Activated CD4-positive, alpha-beta T cell treated with anti-CD3 and anti-CD28 coated beads, Interleukin-2, amount 10 ng/mL, durations not matched to agents 24 days and 14 days (primary cell): Measurements from ENCODE around the gene AK5. TPM values are rescaled to one million over a fixed set of nuclear protein-coding genes. Genes with fewer than 3 reads are reported as not detected.
"Not testable (repeated sequence)": the region's sequence is repeated elsewhere in the genome, so short reads cannot be mapped to it uniquely, and the experiment has no call there.

ENCODE experiments used
- DNase-seq: peaks from one replicate; pipeline ENCODE4 v3.0.0; 2022
- H3K27ac Mint-ChIP-seq: one replicate; pipeline ENCODE4 v1.8.0; 2022; ENCODE audit warnings: mild to moderate bottlenecking, mixed read lengths
- H3K27me3 Mint-ChIP-seq: one replicate; pipeline ENCODE4 v1.8.0; 2022; ENCODE audit warnings: mixed read lengths
- H3K36me3 Mint-ChIP-seq: one replicate; pipeline ENCODE4 v1.8.0; 2022; ENCODE audit warnings: low read depth, mild to moderate bottlenecking, mixed read lengths
- H3K4me1 Mint-ChIP-seq: one replicate; pipeline ENCODE4 v1.8.0; 2021; ENCODE audit warnings: mixed read lengths
- H3K4me3 Mint-ChIP-seq: one replicate; pipeline ENCODE4 v1.8.0; 2022; ENCODE audit warnings: mild to moderate bottlenecking, moderate library complexity, mixed read lengths
- H3K9me3 Mint-ChIP-seq: one replicate; pipeline ENCODE4 v1.8.0; 2021; ENCODE audit warnings: mixed read lengths
- intact Hi-C: fragments of 100-400 bp; cut with micrococcal nuclease; formaldehyde crosslinking; loops from one replicate; pipeline ENCODE4 v1.15.1; 2023
- total RNA-seq: library from RNA; stranded (reverse); gene quantifications from 2 replicates; pipeline ENCODE4 v1.2.3, GENCODE V29; 2022

Gene AK5
- total RNA-seq, 1 donor from 2014 or later: 0.05 TPM

GRCh38 chr1:77310924-77311323, 29.1 kb downstream of the AK5 start:
- no peaks in the 10 kb centered on the region for H3K27me3 Mint-ChIP-seq
- H3K36me3 Mint-ChIP-seq: no peaks in the 10 kb centered on the region
- H3K27ac Mint-ChIP-seq: no peak overlapping the region
- no peak for DNase-seq
- no peak overlapping the region for H3K4me3 Mint-ChIP-seq
- intact Hi-C loops: no loop called here
- peaks cover 7% of the 10 kb centered on the region for H3K4me1 Mint-ChIP-seq
- H3K9me3 Mint-ChIP-seq: no peaks in the 10 kb centered on the region

GRCh38 chr1:77312364-77312763, 30.5 kb downstream of the AK5 start:
- H3K36me3 Mint-ChIP-seq, H3K4me3 Mint-ChIP-seq, H3K4me1 Mint-ChIP-seq, intact Hi-C loops, H3K27me3 Mint-ChIP-seq, H3K27ac Mint-ChIP-seq, H3K9me3 Mint-ChIP-seq: not testable (repeated sequence)
- peak; percentile 37 for DNase-seq

GRCh38 chr1:77313491-77313890, 31.7 kb downstream of the AK5 start:
- peak; percentile 66 for DNase-seq
- Mint-ChIP-seq H3K27ac (no peak overlapping the region), H3K36me3 (no peaks in the 10 kb centered on the region), H3K9me3 (no peaks in the 10 kb centered on the region), H3K4me3 (no peak overlapping the region), H3K4me1 (peaks cover 7% of the 10 kb centered on the region), H3K27me3 (no peaks in the 10 kb centered on the region)
- intact Hi-C loops: no loop called here

- intact Hi-C loops: no loop called here
- no peak overlapping the region for H3K27ac Mint-ChIP-seq
- no peaks in the 10 kb centered on the region for H3K27me3 Mint-ChIP-seq
- H3K4me3 Mint-ChIP-seq: no peak overlapping the region
- no peak for DNase-seq
- H3K36me3 Mint-ChIP-seq: no peaks in the 10 kb centered on the region
- H3K9me3 Mint-ChIP-seq: no peaks in the 10 kb centered on the region
- H3K4me1 Mint-ChIP-seq: peaks cover 2% of the 10 kb centered on the region
Observed at GRCh38 chr1:77316006-77316405, 34.2 kb downstream of the AK5 start.

- Mint-ChIP-seq H3K4me3 (no peak overlapping the region), H3K27ac (no peak overlapping the region), H3K27me3 (no peaks in the 10 kb centered on the region), H3K36me3 (no peaks in the 10 kb centered on the region), H3K9me3 (no peaks in the 10 kb centered on the region), H3K4me1 (peaks cover 2% of the 10 kb centered on the region)
- intact Hi-C loops: no loop called here
- DNase-seq: no peak
Observed at GRCh38 chr1:77316966-77317365, 35.1 kb downstream of the AK5 start.

GRCh38 chr1:77319036-77319705, 37.4 kb downstream of the AK5 start:
- H3K27me3 Mint-ChIP-seq: no peaks in the 10 kb centered on the region
- H3K4me3 Mint-ChIP-seq: no peak overlapping the region
- no peak for DNase-seq
- H3K36me3 Mint-ChIP-seq: no peaks in the 10 kb centered on the region
- H3K27ac Mint-ChIP-seq: no peak overlapping the region
- intact Hi-C loops: no loop called here
- no peaks in the 10 kb centered on the region for H3K4me1 Mint-ChIP-seq
- H3K9me3 Mint-ChIP-seq: no peaks in the 10 kb centered on the region

GRCh38 chr1:77322061-77322900, 40.5 kb downstream of the AK5 start:
- no peaks in the 10 kb centered on the region for H3K36me3 Mint-ChIP-seq
- intact Hi-C loops: no loop called here
- no peaks in the 10 kb centered on the region for H3K27me3 Mint-ChIP-seq
- DNase-seq: no peak
- H3K4me1 Mint-ChIP-seq: no peaks in the 10 kb centered on the region
- H3K27ac Mint-ChIP-seq: no peak overlapping the region
- no peaks in the 10 kb centered on the region for H3K9me3 Mint-ChIP-seq
- no peak overlapping the region for H3K4me3 Mint-ChIP-seq

- no peak for DNase-seq
- Mint-ChIP-seq H3K9me3 (peaks cover 5% of the 10 kb centered on the region), H3K4me3 (no peak overlapping the region), H3K27ac (no peak overlapping the region), H3K27me3 (no peaks in the 10 kb centered on the region), H3K36me3 (no peaks in the 10 kb centered on the region), H3K4me1 (no peaks in the 10 kb centered on the region)
- intact Hi-C loops: no loop called here
Observed at GRCh38 chr1:77333501-77333900, 51.7 kb downstream of the AK5 start.

GRCh38 chr1:77336729-77337128, 54.9 kb downstream of the AK5 start:
- intact Hi-C loops: no loop called here
- Mint-ChIP-seq H3K9me3 (peaks cover 5% of the 10 kb centered on the region), H3K36me3 (no peaks in the 10 kb centered on the region), H3K4me1 (no peaks in the 10 kb centered on the region), H3K27me3 (no peaks in the 10 kb centered on the region), H3K4me3 (no peak overlapping the region), H3K27ac (no peak overlapping the region)
- no peak for DNase-seq

GRCh38 chr1:77339326-77339725, 57.5 kb downstream of the AK5 start:
- Mint-ChIP-seq H3K27me3 (no peaks in the 10 kb centered on the region), H3K9me3 (peaks cover 3% of the 10 kb centered on the region), H3K4me3 (no peak overlapping the region), H3K4me1 (no peaks in the 10 kb centered on the region), H3K36me3 (no peaks in the 10 kb centered on the region), H3K27ac (no peak overlapping the region)
- intact Hi-C loops: no loop called here
- no peak for DNase-seq

GRCh38 chr1:77341195-77341594, 59.4 kb downstream of the AK5 start:
- DNase-seq: no peak
- Mint-ChIP-seq H3K9me3 (no peaks in the 10 kb centered on the region), H3K4me3 (no peak overlapping the region), H3K27me3 (no peaks in the 10 kb centered on the region), H3K36me3 (no peaks in the 10 kb centered on the region), H3K4me1 (no peaks in the 10 kb centered on the region), H3K27ac (no peak overlapping the region)
- intact Hi-C loops: no loop called here

GRCh38 chr1:77342745-77343144, 60.9 kb downstream of the AK5 start:
- Mint-ChIP-seq H3K36me3 (no peaks in the 10 kb centered on the region), H3K4me3 (no peak overlapping the region), H3K27me3 (no peaks in the 10 kb centered on the region), H3K4me1 (peaks cover 4% of the 10 kb centered on the region), H3K9me3 (no peaks in the 10 kb centered on the region), H3K27ac (no peak overlapping the region)
- intact Hi-C loops: no loop called here
- no peak for DNase-seq

- no peaks in the 10 kb centered on the region for H3K27me3 Mint-ChIP-seq
- no peaks in the 10 kb centered on the region for H3K9me3 Mint-ChIP-seq
- intact Hi-C loops: no loop called here
- DNase-seq: no peak
- H3K4me3 Mint-ChIP-seq: no peak overlapping the region
- no peaks in the 10 kb centered on the region for H3K36me3 Mint-ChIP-seq
- peaks cover 8% of the 10 kb centered on the region for H3K4me1 Mint-ChIP-seq
- H3K27ac Mint-ChIP-seq: peak overlapping the region; percentile 2
Observed at GRCh38 chr1:77347646-77348045, 65.8 kb downstream of the AK5 start.

- peaks cover 8% of the 10 kb centered on the region for H3K4me1 Mint-ChIP-seq
- H3K4me3 Mint-ChIP-seq: no peak overlapping the region
- H3K27me3 Mint-ChIP-seq: no peaks in the 10 kb centered on the region
- no peak for DNase-seq
- H3K36me3 Mint-ChIP-seq: no peaks in the 10 kb centered on the region
- H3K27ac Mint-ChIP-seq: no peak overlapping the region
- no peaks in the 10 kb centered on the region for H3K9me3 Mint-ChIP-seq
- intact Hi-C loops: no loop called here
Observed at GRCh38 chr1:77348549-77348948, 66.7 kb downstream of the AK5 start.
